ENCODE results near the gene CALN1. TPM values are rescaled to one million over a fixed set of nuclear protein-coding genes. Genes with fewer than 3 reads are reported as not detected.

Gene CALN1
- total RNA-seq, 6 experiments from 2014 or later: 0.06 to 0.98 (median 0.34) TPM

DNA sequence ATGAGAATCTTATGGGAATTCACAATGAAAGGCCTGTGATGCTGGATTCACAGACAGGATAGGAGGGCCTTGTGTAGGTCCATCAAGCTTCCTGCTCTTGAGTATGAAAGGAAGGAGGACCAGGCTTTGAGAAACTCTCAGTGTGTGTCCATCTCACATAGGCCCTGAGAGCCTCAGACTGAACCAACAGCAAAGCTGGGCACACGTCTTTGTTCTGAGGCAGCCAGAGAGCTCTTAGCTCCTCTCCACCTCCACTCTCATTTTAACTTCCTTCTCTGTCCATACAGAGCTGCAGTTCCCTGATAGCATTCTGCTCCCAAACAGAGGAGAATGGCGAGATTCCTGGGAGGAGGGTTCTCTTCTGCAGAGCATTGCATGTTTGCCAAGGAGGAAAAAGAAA lies 515.6 kb downstream of the CALN1 start:
- H3K9me3 ChIP-seq: no peaks in the 10 kb centered on the region
- no peaks in the 10 kb centered on the region for H3K27me3 ChIP-seq
- H3K36me3 ChIP-seq: no peaks in the 10 kb centered on the region

DNA sequence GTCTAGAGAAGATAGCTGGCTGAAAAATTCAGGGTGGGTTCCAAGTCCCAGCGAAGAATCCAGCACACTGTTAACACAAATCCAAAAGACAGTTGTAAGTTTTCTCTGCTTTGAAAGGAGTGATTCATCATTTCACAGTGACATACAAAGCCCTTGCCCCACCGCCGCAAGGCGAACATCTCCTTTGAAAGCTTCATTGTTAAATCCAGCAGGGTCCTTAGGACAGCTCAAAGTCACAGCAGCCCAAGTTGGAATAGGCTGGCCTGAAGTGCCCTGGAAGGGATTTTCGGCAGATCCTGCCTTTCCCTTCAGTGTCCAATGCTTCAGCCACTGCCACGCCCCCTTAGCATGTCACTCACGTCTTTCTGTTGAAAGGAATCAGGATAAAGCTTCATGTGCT lies 526.1 kb downstream of the CALN1 start:
- Histone ChIP-seq H3K9me3 (no peaks in the 10 kb centered on the region), H3K27me3 (no peaks in the 10 kb centered on the region), H3K27ac (no peak overlapping the region), H3K36me3 (no peaks in the 10 kb centered on the region), H3K4me1 (no peaks in the 10 kb centered on the region), H3K4me3 (no peak overlapping the region)
- ATAC-seq (no peak), DNase-seq (no peak)
- WGBS (ENCODE audit: insufficient coverage, low coverage, low lambda C conversion rate, missing lambda C conversion rate): 67% methylated on average over 7 of the region's 7 CpGs
- no peak for TF ChIP-seq POLR2A (IDR thresholded peaks at IDR 0.05)
- TF ChIP-seq, protein P1, sequence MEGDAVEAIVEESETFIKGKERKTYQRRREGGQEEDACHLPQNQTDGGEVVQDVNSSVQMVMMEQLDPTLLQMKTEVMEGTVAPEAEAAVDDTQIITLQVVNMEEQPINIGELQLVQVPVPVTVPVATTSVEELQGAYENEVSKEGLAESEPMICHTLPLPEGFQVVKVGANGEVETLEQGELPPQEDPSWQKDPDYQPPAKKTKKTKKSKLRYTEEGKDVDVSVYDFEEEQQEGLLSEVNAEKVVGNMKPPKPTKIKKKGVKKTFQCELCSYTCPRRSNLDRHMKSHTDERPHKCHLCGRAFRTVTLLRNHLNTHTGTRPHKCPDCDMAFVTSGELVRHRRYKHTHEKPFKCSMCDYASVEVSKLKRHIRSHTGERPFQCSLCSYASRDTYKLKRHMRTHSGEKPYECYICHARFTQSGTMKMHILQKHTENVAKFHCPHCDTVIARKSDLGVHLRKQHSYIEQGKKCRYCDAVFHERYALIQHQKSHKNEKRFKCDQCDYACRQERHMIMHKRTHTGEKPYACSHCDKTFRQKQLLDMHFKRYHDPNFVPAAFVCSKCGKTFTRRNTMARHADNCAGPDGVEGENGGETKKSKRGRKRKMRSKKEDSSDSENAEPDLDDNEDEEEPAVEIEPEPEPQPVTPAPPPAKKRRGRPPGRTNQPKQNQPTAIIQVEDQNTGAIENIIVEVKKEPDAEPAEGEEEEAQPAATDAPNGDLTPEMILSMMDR (IDR thresholded peaks at IDR 0.05): no peak
- intact Hi-C loops (cut with DNase I): no loop called here

More for the DNA sequence above, 515.6 kb downstream of the CALN1 start:
- 27% methylated on average over 2 of the region's 2 CpGs for WGBS (ENCODE audit: insufficient coverage, low coverage, low lambda C conversion rate, missing lambda C conversion rate)
- no peak overlapping the region for H3K4me3 ChIP-seq
- intact Hi-C loops (cut with DNase I): no loop called here
- ATAC-seq (no peak), DNase-seq (no peak)
- TF ChIP-seq, protein P1 (IDR thresholded peaks at IDR 0.05): no peak
- no peak for TF ChIP-seq POLR2A (IDR thresholded peaks at IDR 0.05)
- no peak overlapping the region for H3K27ac ChIP-seq
- no peaks in the 10 kb centered on the region for H3K4me1 ChIP-seq

DNA sequence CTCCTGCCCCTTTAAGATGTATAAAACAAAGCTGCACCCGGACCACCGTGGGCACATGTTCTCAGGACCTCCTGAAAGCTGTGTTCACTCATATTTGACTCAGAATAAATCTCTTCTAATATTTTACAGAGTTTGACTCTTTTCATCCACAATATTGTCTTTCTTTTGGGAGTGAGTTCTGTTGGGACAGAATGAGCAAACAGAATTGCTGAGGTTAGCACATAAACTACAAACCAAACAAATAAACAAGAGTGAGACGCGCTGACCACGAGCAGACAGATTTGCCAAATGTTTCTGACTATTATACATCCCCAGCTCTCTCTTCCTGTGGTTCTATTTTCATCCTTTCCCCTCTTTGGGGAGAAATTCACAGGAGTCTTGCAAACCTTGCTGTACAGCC lies 526.7 kb downstream of the CALN1 start:
- intact Hi-C loops (cut with DNase I): no loop called here
- H3K9me3 ChIP-seq: no peaks in the 10 kb centered on the region
- no peak overlapping the region for H3K4me3 ChIP-seq
- TF ChIP-seq, protein P1 (IDR thresholded peaks at IDR 0.05): no peak
- TF ChIP-seq POLR2A (IDR thresholded peaks at IDR 0.05): no peak
- DNase-seq (no peak), ATAC-seq (no peak)
- no peaks in the 10 kb centered on the region for H3K36me3 ChIP-seq
- no peaks in the 10 kb centered on the region for H3K4me1 ChIP-seq
- H3K27me3 ChIP-seq: no peaks in the 10 kb centered on the region
- WGBS (ENCODE audit: insufficient coverage, low coverage, low lambda C conversion rate, missing lambda C conversion rate): 38% methylated on average over 5 of the region's 5 CpGs
- no peak overlapping the region for H3K27ac ChIP-seq

DNA sequence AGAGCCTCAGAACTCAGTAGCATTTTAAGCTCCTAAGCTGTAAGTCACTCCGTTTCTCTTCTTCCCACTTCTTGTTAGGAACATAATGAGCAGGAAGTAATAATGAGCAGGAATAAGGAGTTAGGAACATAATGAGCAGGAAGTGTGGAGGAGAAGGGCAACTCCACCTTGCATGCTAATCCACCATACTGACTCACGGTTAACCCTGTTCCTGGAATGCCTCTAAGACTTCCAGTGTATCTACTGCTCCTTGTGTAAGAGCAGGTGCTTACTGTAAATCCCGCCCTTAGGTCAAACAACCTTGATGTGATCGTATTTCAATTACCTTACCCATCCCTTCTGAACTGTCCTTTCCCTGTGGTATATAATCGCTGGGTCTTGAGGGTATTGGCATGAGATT lies 528.7 kb downstream of the CALN1 start:
- Histone ChIP-seq H3K4me3 (no peak overlapping the region), H3K27ac (no peak overlapping the region), H3K27me3 (no peaks in the 10 kb centered on the region), H3K9me3 (no peaks in the 10 kb centered on the region), H3K4me1 (no peaks in the 10 kb centered on the region), H3K36me3 (no peaks in the 10 kb centered on the region)
- intact Hi-C loops (cut with DNase I): no loop called here
- no peak for TF ChIP-seq POLR2A (IDR thresholded peaks at IDR 0.05)
- TF ChIP-seq, protein P1 (IDR thresholded peaks at IDR 0.05): no peak
- DNase-seq (no peak), ATAC-seq (no peak)
- WGBS (ENCODE audit: insufficient coverage, low coverage, low lambda C conversion rate, missing lambda C conversion rate): 59% methylated on average over 5 of the region's 5 CpGs

DNA sequence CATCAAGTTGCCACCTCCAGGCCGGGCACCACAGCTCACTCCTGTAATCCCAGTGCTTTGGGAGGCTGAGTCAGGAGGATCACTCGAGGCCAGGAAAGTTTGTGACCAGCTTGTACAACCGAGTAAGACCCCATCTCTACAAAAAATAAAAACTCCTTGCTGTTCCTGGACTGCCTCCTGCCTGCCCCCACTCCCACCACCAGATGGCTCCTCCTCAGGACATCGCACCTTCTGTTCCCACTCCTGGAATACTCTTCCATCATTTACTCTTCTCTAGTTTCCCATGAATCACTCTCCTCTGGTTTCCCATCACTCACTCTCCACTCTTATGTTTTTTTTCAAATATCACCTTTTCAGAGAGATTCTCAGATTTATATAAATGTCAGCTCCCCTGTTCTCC lies 540.7 kb downstream of the CALN1 start:
- intact Hi-C loops (cut with DNase I): no loop called here
- H3K4me3 ChIP-seq: no peak overlapping the region
- H3K36me3 ChIP-seq: no peaks in the 10 kb centered on the region
- TF ChIP-seq, protein P1 (IDR thresholded peaks at IDR 0.05): peak in 1 of 4 donors; percentile 16
- TF ChIP-seq POLR2A (IDR thresholded peaks at IDR 0.05): no peak
- 46% methylated on average over 3 of the region's 4 CpGs for WGBS (ENCODE audit: insufficient coverage, low coverage, low lambda C conversion rate, missing lambda C conversion rate)
- no peak for DNase-seq
- H3K27me3 ChIP-seq: no peaks in the 10 kb centered on the region
- no peak for ATAC-seq
- no peaks in the 10 kb centered on the region for H3K4me1 ChIP-seq
- no peaks in the 10 kb centered on the region for H3K9me3 ChIP-seq
- no peak overlapping the region for H3K27ac ChIP-seq
